Transverse colon (tissue), 3 donors: ENCODE results near the gene GOLGA8A.

Experiments
- CTCF ChIP-seq, 5 experiments: fragments of 200-600 bp in 3 of 5; fragments of 450-650 bp in 2 of 5; sonication (generic) in 3 of 5; IDR thresholded peaks; 1 replicate in 2 of 5; 2 replicates in 3 of 5; pipeline ENCODE4 v1.5.1; 2016 to 2017; ENCODE audit warnings: antibody characterized with exemption in 5 of 5, inconsistent platforms in 3 of 5, mild to moderate bottlenecking in 2 of 5, moderate library complexity in 1 of 5
- POLR2A ChIP-seq: fragments of 450-650 bp; IDR thresholded peaks from one replicate; pipeline ENCODE4 v1.6.1; 2016; ENCODE audit warnings: antibody characterized with exemption, mild to moderate bottlenecking, moderate library complexity

DNA sequence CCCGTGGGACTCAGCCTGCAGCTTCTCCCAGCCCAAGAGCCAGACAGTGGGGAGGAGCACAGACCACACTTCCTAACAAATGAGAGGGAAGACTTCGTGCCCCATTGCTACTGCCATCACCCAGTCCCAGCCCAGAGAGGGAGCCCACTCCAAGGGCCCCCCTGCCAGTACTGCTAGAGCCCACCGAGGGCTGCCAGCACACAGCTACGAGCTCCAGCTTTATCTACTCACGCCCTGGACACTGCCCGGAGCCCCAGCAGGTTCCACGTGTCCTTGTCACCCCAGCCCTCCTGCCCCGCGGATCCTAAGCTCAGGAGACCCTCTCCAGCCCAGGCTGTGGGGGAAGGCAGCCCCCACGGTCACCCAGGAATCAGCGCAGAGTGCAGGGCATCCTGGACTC is 1.9 kb downstream of the GOLGA8A start:
- no peak for TF ChIP-seq POLR2A
- no peak for TF ChIP-seq CTCF (IDR thresholded peaks at IDR 0.05)
